ENCODE data around the gene PTPN4. TPM values are rescaled to one million over a fixed set of nuclear protein-coding genes. Genes with fewer than 3 reads are reported as not detected.

Gene PTPN4
- total RNA-seq, 2 donors from 2014 or later, result 23.7 to 65.3 TPM

DNA sequence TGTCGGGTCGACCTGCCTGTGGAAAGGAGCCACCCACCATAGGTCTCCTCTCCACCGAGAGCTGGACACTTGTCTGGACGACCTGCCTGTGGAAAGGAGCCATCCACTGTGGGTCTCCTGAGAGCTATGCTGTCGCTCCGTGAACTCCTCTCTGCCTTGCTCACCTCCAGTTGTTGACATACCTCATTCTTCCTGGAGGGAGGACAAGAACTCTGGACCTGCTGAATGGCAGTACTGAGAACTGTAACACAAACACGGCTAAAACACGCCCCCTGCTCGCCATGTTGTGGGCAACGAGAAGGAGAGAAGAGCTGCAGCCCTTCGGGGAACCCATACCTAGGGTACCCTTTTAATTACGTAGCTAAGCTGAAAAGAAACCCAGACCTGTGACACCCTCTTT is 77.6 kb downstream of the PTPN4 start:
- Histone ChIP-seq H3K4me3 (no peak overlapping the region), H3K27me3 (replicated peaks; ENCODE audit: insufficient read depth) (no peaks in the 10 kb centered on the region), H3K9me3 (no peaks in the 10 kb centered on the region), H3K36me3 (no peaks in the 10 kb centered on the region), H3K4me1 (replicated peaks) (no peaks in the 10 kb centered on the region), H3K27ac (peak overlapping the region in 1 of 2 donors; percentile 28)
- DNase-seq (ENCODE audit: low spot score), result no peak
- TF ChIP-seq POLR2AphosphoS5 (IDR thresholded peaks at IDR 0.05) (no peak), POLR2A (IDR thresholded peaks at IDR 0.05) (no peak)
- TF ChIP-seq, protein P1, sequence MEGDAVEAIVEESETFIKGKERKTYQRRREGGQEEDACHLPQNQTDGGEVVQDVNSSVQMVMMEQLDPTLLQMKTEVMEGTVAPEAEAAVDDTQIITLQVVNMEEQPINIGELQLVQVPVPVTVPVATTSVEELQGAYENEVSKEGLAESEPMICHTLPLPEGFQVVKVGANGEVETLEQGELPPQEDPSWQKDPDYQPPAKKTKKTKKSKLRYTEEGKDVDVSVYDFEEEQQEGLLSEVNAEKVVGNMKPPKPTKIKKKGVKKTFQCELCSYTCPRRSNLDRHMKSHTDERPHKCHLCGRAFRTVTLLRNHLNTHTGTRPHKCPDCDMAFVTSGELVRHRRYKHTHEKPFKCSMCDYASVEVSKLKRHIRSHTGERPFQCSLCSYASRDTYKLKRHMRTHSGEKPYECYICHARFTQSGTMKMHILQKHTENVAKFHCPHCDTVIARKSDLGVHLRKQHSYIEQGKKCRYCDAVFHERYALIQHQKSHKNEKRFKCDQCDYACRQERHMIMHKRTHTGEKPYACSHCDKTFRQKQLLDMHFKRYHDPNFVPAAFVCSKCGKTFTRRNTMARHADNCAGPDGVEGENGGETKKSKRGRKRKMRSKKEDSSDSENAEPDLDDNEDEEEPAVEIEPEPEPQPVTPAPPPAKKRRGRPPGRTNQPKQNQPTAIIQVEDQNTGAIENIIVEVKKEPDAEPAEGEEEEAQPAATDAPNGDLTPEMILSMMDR (IDR thresholded peaks at IDR 0.05), result no peak
- WGBS, result 58% methylated on average over 12 of the region's 12 CpGs
- intact Hi-C loops (cut with DNase I), result no loop called here

DNA sequence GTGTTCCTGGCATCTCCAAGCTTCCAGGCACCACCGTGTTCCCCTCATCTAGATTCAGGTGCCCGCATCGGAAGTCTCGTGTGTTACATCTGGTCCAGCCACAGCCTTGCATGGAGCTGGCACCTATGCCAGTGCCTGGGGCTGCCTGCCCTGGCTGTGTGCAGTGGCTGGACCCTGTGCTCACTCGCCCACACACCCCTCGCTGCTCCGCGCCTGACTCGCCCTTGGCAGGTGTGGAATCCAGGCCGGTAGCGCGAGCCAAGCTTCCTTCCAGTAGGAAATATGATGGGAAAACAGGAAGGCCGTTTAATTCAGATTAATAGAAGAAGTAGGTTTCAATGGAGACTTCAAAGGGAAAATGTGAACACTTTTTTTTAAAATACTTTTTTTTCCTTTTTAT is 78.0 kb downstream of the PTPN4 start:
- H3K9me3 ChIP-seq, result no peaks in the 10 kb centered on the region
- no peaks in the 10 kb centered on the region for H3K4me1 ChIP-seq (replicated peaks)
- H3K27ac ChIP-seq, result peak overlapping the region in 1 of 2 donors; percentile 28
- no peaks in the 10 kb centered on the region for H3K27me3 ChIP-seq (replicated peaks; ENCODE audit: insufficient read depth)
- no peak for TF ChIP-seq POLR2AphosphoS5 (IDR thresholded peaks at IDR 0.05)
- TF ChIP-seq, protein P1 (IDR thresholded peaks at IDR 0.05), result no peak
- no peak for TF ChIP-seq POLR2A (IDR thresholded peaks at IDR 0.05)
- no peaks in the 10 kb centered on the region for H3K36me3 ChIP-seq
- H3K4me3 ChIP-seq, result no peak overlapping the region
- 34% methylated on average over 13 of the region's 13 CpGs for WGBS
- intact Hi-C loops (cut with DNase I), result no loop called here
- DNase-seq (ENCODE audit: low spot score), result peak; percentile 14

DNA sequence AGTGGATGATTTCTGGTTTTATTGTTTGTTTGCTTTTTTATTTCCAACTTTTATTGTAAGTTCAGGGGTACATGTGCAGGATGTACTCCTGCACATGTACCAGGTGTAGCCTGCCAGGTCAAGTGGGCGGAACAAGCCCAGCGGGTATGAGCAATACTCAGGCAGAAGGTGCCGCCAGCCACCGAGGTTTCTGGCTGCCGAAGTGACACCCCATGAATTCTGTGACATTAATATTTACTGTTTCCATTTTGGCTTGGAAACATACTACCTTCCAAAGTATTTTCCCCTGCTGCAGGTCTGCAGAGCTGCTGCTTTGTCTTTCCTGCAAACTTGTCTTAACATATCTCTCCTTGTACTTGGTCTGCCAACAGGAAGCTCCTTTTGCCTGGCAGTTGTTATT is 78.5 kb downstream of the PTPN4 start:
- Histone ChIP-seq H3K9me3 (no peaks in the 10 kb centered on the region), H3K4me1 (replicated peaks) (no peaks in the 10 kb centered on the region), H3K27me3 (replicated peaks; ENCODE audit: insufficient read depth) (no peaks in the 10 kb centered on the region), H3K36me3 (no peaks in the 10 kb centered on the region), H3K27ac (no peak overlapping the region), H3K4me3 (no peak overlapping the region)
- intact Hi-C loops (cut with DNase I), result no loop called here
- TF ChIP-seq, protein P1 (IDR thresholded peaks at IDR 0.05), result no peak
- TF ChIP-seq POLR2A (IDR thresholded peaks at IDR 0.05) (no peak), POLR2AphosphoS5 (IDR thresholded peaks at IDR 0.05) (peak; percentile 55)
- WGBS, result 23% methylated on average over 5 of the region's 5 CpGs
- peak; percentile 74 for DNase-seq (ENCODE audit: low spot score)

DNA sequence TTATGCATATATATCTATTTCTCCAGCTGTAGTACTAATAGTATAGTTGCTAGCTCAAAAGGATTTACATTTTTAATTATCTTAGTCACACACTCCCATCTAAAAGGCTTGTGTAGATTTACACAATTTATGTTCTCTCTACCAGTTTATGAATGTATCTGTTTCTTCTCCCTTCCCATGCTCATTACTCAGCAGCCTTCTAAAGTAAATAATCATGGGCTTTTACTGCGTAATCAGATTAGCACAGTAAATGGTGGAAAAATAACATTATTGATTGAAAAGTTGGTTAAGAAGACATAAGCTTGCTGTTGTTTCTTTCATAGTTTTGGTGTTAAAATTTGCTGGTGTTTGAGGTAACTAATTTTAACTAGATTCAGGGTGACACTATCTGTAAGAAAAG is 81.8 kb downstream of the PTPN4 start:
- TF ChIP-seq POLR2A (IDR thresholded peaks at IDR 0.05), result no peak
- no peak for TF ChIP-seq POLR2AphosphoS5 (IDR thresholded peaks at IDR 0.05)
- TF ChIP-seq, protein P1 (IDR thresholded peaks at IDR 0.05), result no peak
- WGBS, result 50% methylated on average over 1 of the region's 1 CpG
- Histone ChIP-seq H3K9me3 (no peaks in the 10 kb centered on the region), H3K4me1 (replicated peaks) (no peaks in the 10 kb centered on the region), H3K4me3 (no peak overlapping the region), H3K27ac (no peak overlapping the region), H3K36me3 (no peaks in the 10 kb centered on the region), H3K27me3 (replicated peaks; ENCODE audit: insufficient read depth) (no peaks in the 10 kb centered on the region)
- intact Hi-C loops (cut with DNase I), result no loop called here
- no peak for DNase-seq (ENCODE audit: low spot score)

DNA sequence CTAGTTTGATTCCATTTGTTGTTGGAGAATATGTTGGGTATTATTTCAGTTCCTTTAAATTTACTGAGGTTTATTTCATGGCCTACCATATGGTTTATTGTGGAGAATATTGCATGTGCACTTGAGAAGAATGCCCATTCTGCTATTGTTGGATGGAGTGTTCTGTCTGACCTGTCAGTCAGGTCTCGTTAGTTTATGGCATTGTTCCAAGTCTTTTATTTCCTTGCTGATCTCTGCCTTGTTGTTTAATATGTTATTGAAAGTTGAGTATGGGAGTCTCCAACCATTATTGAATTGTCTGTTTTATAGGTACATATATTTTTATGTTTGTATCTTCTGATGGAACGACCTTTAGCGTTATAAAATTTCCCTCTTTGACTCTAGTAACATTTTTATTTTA is 86.3 kb downstream of the PTPN4 start:
- intact Hi-C loops (cut with DNase I), result no loop called here
- Histone ChIP-seq H3K9me3 (no peaks in the 10 kb centered on the region), H3K4me1 (replicated peaks) (no peaks in the 10 kb centered on the region), H3K36me3 (no peaks in the 10 kb centered on the region), H3K4me3 (no peak overlapping the region), H3K27me3 (replicated peaks; ENCODE audit: insufficient read depth) (no peaks in the 10 kb centered on the region), H3K27ac (no peak overlapping the region)
- TF ChIP-seq POLR2AphosphoS5 (IDR thresholded peaks at IDR 0.05) (no peak), POLR2A (IDR thresholded peaks at IDR 0.05) (no peak)
- TF ChIP-seq, protein P1 (IDR thresholded peaks at IDR 0.05), result no peak
- 57% methylated on average over 3 of the region's 3 CpGs for WGBS
- DNase-seq (ENCODE audit: low spot score), result no peak
